GM21576 (cell line): ENCODE measurements around the gene PXN.
"Not testable (repeated sequence)": the region's sequence is repeated elsewhere in the genome, so short reads cannot be mapped to it uniquely, and the experiment has no call there.

ENCODE experiments used
- ATAC-seq: cut with Tn5 transposase; IDR thresholded peaks from one replicate; pipeline ENCODE4 v1.9.1; 2021; ENCODE audit warnings: mild to moderate bottlenecking, moderate library complexity; ENCODE audit not compliant: unreplicated experiment

PXN gene

DNA sequence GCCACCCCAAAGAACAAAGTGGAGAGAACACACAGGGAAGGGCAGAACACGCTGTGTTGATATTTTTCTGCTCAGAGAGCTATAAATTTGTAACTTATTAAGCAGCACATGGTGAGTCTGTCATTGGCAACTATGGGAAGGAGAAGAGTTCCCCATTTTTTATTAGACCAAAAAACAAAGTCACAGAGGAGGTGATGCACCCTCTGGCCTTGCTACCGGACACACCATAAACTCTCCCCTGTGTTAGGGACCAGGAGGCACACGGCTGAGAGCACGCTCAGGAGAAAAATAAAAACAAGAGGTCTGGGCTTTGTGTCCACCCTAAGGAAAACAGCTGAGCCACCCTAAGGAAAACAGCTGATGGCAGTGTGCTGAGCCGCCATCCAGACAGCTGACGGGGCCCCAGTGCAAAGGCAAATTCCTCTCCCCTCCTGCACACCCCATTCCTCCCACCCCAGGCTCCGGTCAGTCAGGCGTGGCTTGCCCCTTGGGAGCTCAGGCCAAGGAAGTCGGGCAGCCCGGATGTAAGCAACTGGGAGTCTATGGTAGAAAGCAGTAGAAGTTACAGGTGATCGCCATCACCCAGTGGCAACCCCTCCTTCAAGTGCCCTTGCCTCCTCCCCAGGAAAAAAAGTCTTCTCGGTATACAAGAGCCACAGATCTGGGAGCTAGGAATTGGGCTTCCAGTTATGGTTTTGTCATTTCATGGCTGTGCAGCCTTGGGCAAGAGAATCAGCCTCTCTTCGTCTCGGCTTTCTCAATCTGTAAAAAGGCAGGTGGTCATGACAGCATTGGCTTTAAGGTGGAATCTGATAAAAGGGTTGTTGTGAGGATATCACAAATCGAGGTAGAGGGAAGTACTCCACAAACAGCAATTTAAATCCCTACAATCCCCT, 2.4 kb downstream of the PXN start:
- no peak for ATAC-seq

DNA sequence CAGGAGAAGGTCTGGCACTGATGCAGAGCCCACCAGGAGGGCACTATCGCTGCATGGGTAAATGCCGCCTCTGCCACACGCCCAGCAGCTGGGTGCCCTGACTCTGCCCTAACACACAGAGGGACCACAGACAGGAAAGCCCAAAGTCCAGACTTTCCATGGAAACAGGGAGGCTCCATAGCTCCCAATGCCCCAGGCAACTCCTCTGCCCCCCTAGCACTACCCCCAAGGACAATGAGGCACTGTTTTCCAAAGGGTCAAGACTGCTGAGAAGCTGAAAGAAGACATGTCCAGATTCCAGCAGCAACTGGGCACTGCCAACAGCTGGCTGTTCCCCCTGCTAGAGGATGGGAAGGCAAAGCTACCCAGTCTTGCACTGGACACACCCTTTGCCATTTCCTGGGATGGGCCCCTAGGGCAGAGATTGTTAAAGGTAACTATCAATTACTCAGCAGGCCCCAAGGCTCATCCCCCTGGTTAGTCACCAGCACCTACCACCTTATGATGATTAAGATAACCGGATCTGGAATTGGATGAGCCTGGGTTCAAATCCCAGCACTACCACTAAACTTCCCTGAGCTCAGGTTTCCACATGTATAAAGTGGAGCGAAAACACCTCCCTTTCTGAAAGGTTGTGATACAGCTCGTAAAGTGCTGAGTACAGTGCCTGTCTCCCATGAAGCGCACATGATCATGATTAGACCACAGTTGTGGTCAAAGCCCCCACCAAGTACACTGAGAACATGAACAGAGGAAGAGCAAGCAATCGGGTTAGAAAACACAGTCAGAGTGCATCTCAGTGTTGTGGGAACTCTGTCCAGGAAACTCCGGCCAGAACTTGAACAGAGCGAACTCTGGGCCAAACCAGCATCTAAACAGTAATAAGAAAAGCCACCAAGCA, 3.3 kb downstream of the PXN start:
- no peak for ATAC-seq

DNA sequence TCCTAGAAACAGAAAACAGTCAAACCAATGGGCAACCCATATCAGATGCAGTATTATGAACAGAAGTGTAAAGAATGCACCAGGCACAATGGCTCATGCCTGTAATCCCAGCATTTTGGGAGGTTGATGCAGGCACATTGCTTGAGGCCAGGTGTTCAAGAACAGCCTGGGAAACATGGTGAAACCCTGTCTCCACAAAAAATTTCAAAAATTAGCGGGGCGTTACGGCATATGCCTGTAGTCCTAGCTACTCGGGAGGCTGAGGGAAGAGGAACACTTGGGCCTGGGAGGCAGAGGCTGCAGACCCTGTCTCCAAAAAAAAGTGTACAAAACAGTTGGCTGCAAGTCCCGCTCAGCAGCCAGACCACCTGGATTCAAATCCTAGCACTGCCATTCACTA, 4.9 kb downstream of the PXN start:
- no peak for ATAC-seq

DNA sequence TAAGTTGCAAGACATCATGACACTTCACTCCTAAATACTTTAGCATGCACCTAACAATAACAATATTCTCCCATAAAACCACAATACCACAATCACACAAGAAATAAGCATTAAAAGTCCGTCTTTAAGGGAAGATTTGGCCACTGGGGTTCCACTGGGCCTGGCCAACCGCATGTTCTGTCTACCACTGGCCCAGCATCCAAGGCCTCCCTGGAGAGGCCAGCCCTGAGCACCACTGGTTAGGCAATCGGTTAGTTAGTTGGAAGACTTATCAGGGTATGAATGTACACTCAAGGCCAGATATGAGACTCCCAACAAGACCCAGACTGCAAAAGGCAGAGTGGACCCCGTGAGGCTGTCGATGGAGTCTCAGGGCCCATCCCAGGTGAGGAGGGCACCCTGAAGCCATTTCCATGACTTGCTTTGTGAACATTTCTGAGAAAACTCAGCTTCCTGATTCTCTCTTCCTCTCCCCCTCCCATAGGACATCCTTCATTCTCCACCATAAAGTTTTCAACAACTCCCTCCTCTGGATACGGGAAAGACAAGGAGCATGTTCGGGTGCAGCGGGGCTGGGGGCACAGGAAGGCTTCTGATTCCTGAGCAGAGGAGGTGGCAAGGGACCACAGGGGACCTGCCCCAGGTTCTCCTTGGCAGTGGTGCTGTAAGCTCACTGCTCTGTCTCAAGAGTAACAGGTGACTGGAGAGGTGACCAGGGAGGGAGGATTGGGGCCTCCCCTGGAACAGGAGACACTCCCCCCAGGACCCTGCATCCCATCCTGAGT, 5.9 kb downstream of the PXN start:
- ATAC-seq, result no peak

DNA sequence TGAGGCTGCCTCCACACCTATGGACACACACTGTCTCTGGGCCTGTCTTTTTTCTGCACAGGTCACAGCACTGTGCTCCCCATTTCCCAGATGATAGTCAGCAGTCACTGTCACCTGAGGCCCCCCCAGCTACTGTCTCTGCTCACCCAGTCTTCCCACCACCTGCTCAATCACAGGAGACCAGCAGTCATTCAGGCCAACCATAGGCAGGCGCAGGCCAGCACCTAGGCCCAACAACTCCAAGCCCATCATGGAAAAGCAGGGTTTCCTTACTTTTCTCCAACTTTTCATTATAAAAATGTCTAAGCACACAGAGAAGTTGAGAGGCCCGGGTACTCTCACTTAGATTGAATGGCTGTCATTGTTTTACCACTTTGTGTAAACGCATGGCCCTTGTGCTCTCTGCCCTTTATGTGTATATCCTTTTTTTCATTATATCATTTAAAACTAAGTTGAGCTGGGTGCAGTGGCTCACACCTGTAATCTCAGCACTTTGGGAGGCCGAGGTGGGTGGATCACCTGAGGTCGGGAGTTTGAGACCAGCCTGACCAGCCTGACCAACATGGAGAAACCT, 7.1 kb downstream of the PXN start:
- ATAC-seq, result no peak

DNA sequence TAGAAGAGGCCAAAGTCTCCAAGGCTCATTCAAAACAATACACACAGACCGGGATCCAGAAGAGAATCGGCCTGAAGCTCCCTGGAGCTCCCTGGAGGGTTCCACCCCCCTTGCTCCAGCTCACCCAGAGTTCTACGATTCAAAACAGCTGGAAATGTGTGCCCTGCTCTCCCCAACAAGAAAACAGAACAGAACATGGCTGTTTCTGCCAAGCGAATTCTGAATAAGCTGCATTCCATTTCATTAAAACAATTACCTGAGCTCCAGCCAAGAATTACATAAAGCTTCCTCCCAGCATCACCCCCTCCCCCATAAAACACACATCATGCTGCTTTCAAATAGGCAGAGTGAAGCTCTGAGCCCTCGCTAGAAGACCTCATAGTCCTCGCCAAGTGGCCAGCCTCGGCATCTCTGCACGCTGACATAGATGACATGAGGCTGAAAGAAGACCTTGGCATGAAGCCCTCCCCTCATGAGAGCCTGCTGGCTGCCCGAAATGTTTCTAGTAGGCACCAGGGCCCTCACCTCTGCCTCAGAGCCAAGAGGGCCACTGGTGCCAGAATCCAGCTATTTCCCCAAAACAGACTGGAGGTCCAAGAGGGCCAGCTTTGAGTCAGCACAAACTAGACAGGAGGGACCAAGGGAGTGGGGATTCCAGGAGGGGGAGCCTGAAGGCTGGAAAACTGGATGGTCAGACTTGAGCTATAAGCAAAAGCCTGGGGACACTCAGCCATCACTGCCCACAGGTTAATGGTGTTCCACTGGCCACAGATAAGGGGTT, 8.3 kb downstream of the PXN start:
- ATAC-seq, result no peak

DNA sequence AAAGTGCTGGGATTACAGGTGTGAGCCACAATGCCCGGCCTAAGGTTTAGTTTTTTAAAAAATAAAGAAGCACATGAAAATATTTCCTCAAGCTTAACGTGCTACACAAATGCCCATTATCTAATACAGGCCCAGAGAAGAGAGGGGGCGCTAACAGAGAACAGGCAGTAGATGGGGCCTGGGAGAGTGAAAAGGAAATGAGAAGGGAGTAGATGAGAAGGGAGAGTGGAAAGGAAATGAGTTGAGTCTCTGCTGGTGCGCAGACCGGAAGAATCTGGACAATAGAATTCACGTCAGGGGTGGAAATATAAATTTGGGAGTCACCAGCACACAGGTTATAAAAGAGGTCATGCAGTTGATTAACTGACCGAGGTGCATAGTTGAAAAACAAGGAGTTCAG, 10.7 kb downstream of the PXN start:
- ATAC-seq, result no peak

DNA sequence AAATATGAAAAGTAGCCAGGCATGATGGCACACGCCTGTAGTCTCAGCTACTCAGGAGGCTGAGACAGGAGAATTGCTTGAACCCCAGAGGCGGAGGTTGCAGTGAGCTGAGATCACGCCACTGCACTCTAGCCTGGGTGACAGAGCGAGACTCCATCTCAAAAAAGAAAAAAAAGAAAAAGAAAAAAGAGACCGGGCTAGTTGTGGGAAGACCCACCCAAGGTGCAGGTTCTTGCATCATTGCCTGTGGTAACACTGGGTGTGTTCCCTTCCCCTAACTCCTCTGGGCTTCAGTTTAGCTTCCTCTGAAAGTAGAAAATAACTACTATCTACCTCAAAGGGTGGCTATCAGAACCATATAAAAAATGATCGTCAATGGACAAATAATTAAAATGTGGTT, 12.2 kb downstream of the PXN start:
- ATAC-seq, result not testable (repeated sequence)

DNA sequence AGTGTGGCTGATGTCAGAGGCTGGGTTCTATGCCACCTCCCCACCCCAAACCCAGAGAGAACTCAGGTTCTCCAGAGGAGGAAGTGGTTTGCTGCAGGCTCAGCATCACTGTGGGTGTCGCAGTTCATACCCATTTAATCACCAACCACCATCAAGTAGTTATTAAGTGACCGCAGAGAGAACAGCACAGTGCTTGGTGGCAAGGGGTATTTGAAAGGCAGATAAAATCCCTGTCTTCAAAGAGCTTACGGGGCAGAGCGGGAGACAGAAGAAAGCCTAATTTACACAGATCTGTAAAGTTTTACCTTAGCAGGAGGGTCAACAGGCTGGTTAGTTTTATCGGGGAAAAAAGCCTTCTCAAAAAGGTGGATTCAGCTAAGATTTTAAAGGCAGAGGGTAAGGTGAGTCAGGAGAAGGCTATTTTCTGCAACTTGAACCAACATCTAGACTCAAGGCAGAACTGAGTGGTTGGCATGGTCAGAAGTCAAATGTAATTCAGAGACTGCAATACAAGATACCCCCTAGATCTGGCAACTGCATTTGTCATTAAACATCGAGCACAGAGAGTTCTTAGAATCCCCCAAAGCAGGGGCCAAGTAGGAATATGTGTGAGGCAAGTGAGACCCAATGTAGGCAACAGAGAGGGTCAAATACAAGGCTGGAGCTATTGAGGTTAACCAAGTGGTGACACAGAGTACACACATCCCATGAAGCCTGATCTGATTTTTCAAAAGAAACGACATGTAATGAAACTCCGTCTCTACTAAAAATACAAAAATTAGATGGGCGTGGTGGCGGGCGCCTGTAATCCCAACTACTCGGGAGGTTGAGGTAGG, 13.2 kb downstream of the PXN start:
- no peak for ATAC-seq

DNA sequence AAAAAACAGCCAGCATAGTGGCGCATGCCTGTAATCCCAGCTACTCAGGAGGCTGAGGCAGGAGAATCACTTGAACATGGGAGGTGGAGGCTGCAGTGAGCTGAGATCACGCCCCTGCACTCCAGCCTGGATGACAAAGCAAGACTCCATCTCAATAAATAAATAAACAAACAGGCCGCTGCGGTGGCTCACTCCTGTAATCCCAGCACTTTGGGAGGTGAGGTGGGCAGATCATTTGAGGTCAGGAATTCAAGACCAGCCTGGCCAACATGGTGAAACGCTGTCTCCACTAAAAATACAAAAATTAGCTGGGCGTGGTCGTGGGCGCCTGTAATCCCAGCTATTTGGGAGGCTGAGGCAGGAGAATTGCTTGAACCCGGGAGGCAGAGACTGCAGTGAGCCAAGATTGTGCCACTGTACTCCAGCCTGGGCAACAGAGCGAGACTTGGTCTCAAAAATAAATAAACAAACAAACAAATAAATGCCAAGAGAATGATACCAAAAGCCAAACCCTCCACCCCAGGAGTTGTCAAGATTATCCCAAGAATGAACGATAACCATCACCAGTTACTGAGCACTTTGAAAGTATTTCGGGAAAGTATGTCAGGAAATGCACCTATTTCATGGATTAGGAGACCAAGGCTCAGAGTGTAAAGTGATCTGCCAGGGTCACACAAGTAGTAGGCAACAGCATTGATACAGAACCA, 14.0 kb downstream of the PXN start:
- ATAC-seq, result not testable (repeated sequence)

DNA sequence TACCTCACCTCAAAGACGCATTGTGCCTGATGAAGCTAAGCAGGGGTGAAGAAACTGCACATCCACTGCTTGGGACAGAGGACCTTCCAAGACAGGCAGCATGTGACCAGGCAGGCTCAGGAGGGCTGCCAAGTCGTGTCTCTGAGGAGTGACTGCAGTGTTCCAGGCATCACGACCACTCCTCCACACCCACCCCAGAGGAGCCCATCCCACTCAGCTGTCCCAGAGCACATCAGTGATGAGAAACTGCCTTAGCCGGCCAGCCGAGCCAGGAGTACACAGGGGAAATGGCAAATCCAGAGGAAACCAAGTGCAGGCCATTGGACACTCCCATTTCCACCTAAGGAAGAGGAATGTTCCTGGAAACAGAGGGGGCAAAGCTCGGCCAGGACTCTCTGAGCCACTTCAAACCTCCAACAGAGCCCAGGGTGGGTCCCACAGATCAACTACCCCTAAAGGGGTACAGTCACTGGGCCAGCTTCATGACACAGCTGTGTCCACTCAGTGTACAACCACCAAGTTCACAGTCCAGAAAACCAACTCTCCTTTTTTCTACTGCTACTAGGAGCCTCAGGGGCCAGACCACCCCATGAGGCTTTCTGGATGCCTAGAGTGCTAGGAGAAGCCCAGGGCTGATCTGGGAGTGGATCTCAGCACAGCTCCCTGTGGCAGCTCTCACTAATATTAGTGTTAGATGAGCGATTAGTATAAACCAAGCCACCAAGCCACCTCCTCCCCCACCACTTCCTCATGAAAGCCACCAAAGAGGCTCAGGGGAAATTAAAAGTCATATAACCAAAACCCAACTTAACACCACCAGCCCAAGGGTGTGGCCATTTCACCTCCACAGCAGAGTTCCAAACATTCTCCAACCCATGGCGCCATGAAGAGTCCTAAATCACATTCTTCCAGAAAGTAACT, 15.4 kb downstream of the PXN start:
- ATAC-seq, result no peak

DNA sequence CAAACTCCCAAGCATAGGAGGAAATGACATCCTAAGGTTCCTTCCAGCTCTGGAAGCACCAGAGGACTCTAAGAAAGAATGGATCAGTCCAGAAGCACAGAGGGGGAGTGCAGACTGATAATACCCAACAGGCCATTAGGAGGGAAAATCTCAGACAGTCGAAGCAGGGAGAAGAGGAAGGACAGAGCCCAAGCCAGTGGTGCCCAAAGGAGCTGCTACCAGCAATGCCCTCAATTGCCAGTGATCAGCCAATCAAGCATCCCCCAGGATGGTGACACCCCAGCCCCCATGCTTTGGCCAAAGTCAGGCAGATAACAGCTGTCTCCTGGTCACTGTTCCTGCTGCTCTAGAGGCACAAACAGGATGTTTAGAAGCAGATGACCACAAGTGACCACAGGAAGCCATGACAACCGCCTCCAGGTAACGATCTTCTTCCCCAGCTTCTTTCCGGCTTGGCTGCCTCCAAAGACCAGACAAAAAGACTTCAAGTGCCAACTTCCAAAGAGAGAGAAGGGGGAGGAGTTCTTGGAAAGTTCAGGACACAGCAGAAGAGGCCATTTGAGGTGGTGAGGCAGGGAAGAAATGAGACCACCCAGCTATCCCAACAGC, 16.2 kb downstream of the PXN start:
- no peak for ATAC-seq

DNA sequence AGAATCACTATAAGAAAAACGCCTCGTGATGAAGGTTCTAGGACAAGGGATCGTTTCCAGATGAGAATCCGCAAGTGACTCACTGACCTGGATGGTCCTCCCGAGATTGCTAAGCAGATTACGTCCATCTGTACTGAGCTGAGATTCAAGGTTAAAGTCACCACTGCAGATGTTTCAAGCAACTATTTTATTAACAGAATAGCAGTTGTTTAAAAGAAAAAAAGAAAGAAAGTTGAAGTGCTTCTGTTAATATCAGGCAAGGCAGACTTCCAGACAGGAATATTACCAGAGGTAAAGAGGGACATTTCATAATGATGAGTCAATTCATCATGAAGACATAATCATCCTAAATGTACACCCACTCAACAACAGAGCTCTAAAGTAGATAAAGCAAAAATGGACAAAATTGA, 17.9 kb downstream of the PXN start:
- ATAC-seq, result no peak

DNA sequence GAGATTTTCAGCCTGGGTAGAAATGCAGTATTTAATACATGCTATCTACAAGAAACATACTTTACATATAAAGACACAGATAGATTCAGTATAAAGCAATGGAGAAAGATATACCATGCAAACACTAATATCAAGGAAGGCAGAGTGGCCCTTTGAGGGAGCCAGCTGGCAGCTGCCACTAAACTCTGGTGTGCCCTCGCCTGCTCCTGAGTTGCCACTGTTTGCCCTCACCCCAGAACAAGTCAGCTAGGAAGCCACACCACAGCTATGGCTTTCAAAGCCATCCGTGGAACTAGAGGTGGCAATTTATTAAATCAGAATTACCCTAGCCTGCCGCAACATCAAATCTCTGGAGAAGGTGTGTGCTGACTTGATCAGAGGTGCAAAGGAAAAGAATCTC, 18.3 kb downstream of the PXN start:
- no peak for ATAC-seq

DNA sequence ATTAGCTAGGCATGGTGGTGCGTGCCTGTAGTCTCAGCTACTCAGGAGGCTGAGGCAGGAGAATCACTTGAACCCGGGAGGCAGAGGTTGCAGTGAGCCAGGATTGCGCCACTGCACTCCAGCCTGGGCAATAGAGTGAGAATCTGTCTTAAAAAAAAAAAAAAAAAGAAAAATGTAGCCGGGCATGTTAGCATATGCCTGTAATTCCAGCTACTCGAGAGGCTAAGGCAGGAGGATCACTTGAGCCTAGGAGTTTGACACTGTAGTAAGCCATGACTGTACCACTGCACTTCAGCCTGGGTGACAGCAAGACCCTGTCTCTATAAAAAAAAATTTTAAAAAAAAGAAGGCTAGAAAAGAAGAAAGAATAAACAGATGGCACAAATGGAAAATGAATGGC, 18.8 kb downstream of the PXN start:
- ATAC-seq, result not testable (repeated sequence)

DNA sequence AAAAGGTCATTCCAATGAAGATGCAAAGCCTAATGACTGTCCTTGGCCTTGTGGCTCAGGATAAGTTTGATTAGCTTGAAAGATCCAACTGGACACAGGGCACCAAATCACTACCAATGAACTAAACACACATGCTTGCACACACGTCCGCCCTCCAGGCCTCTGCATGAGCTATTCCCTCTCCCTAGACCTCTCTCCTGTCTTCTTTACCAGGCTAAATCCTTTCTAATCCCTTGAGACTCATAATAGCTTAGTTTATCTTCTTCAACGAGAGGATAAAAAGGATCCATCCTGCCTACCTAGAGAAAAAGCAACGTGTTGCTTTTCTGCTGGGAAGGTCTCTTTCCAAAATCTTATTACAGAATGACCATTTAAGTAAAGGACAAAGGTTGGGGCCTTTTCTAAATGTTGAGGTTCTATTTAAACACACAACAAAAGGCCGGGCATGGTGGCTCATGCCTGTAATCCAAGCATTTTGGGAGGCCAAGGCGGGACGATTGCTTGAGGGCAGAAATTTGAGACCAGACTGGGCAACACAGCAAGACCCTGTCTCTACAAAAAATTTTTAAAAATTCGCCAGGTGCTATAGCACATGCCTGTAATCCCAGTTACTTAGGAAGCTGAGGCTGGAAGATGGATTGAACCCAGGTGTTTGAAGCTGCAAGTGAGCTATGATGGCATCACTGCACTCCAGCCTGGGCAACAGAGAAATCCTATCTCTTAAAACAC, 22.4 kb downstream of the PXN start:
- ATAC-seq, result no peak
